Measurements from ENCODE around the gene SLC35F5. TPM values are rescaled to one million over a fixed set of nuclear protein-coding genes. Genes with fewer than 3 reads are reported as not detected.
"Not testable (repeated sequence)": the region's sequence is repeated elsewhere in the genome, so short reads cannot be mapped to it uniquely, and the experiment has no call there.

The SLC35F5 gene
- total RNA-seq, 1 donor from 2014 or later, result 56.2 TPM

DNA sequence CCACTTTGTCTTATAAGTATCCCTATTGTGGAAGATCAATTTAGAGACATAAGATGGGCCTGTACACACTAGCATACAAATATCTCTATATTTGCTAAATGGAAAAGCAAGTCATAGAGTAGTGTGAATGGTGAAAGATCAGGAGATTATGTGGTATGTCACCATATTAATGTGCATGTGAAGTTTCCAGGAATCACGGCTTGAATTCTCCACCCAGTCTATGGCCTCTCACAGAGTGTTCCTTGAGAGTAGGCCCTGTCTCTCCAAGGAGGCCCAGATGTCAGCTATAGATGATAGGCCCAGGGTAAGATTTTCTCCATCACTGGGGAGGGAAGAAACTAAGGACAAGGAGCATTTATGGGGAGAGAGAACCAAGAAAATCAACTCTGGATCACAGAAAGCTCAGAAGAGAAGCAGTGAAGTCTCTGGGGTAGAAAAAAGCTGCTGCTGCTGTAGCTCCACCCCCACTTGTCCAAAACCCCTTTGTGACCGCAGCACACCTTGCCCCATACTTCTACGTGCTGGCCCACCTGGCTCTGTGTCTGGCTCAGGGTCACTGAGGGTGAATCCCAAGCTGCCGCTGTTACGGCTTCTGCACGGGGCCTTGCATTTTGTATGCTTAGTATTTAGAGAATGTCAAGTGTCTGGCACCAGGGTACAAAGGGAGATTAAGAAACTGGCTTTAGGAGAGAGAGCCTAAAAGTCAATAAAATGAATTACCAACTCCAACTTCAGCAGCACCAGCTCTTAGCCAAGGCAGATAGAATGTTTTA is 91.5 kb downstream of the SLC35F5 start:
- DNase-seq, result peak; percentile 39
- peak; percentile 74 for ATAC-seq
- intact Hi-C loops (cut with micrococcal nuclease), result not testable (repeated sequence)

DNA sequence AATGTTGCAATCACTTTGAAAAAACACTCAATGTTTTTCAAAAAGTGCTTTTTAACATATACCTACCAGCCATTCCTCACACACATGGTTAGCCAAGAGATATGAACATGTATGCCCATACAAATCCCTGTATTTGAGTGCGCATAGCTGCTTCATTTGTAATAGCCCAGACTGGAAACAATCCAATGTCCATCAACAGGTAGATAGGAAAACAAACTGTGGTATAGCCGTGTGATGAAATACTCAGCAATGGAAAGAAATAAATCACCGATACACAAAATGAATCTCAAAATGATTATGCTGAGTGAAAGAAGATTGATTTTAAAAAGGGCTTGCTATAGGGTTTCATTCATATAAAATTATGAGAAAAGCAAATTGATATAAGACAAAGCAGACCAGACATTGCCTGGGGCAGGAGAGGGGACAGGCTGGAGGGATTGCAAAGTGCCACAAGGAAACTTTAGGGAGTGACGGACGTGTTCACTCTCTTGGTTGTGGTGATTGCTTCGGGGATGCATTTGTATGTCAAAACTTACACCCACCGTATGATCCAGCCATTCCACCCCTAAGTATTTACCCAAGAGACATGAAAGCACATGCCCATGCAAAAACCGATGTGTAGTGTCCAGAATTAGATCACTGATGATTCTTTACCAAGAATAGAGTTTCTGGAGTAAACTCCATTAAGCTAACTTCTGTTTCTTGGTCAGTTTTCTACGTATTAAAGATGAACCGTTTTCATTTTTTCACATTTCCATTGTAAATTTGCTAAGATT is 93.0 kb downstream of the SLC35F5 start:
- intact Hi-C loops (cut with micrococcal nuclease); DNase-seq; ATAC-seq: not testable (repeated sequence)

Small RNA genes within 50 kb of the gene (microRNA-seq; reads per million reads assigned to microRNA genes)
- gene MIR4782 (ENCODE audit: borderline number of aligned reads), result not detected

Other genes starting within 250 kb of the SLC35F5 start
- gene RABL2A, start 129.4 kb downstream of the SLC35F5 start, total RNA-seq, result 5.3 TPM
- 117 TPM for gene ACTR3, start 133.4 kb upstream of the SLC35F5 start, total RNA-seq

All from left ventricle myocardium superior (tissue), 1 donor.